ENCODE data around the gene SLC47A2. TPM values are rescaled to one million over a fixed set of nuclear protein-coding genes. Genes with fewer than 3 reads are reported as not detected.
A peak's percentile ranks its signal among the peaks of the same experiment; 100 is the strongest.

SLC47A2 gene
- total and polyA plus RNA-seq, 2 of the 13 experiments (the other 11 are each of a cell fraction or from before 2014, with no cell fraction given) = 0.04 TPM; not detected in 1

DNA sequence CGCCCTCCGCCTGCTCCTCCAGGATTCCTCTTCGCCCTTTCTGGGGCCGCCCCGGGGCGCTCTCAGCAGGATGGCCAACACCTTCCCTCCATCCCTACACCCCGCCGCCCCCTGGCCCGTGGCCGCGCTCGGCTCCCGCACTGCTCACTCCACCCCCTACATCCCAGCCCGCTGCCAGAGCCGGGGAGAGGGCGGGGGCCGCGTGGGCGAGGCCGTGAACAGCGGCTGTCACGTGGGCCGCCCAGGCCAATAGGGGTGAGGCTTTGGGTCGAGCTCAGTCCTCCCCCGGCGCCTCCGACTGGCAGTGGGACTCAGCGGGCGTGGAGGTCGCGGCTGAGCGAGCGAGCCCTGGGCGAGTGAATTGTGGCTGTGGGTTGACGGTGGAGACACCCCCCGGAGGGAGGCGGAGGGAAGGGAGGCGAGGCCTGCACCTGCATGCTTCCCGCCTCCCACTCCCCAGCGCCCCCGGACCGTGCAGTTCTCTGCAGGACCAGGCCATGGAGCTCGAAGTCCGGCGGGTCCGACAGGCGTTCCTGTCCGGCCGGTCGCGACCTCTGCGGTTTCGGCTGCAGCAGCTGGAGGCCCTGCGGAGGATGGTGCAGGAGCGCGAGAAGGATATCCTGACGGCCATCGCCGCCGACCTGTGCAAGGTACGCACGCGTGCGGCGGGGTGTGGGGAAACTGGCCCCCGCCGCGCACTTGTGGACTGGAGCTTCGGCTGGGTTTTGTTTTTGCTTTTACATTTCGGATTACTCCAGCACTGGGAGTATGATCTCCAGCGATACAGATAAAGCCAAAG is 67.7 kb downstream of the SLC47A2 start, which contains the start of gene ALDH3A2 (continued):
- TF ChIP-seq HNRNPL (IDR thresholded peaks at IDR 0.05; ENCODE audit: low read depth, low read length) (no peak; the same call in 1 of the 2 replicates), ZSCAN9 (CRISPR knock-in tag; IDR thresholded peaks at IDR 0.05; ENCODE audit: borderline replicate concordance) (peak; percentile 94), EHMT2 (IDR thresholded peaks at IDR 0.05; ENCODE audit: borderline replicate concordance, low read depth, low read length) (no peak), PAF1 (CRISPR knock-in tag; IDR thresholded peaks at IDR 0.05) (0 out of 2 replicates have a peak, but pooled peaks have one; percentile 46), MTA3 (CRISPR knock-in tag; IDR thresholded peaks at IDR 0.05) (no peak), ZNF562 (CRISPR knock-in tag; IDR thresholded peaks at IDR 0.05; ENCODE audit: borderline replicate concordance) (peak; percentile 30; the same call in 1 of the 2 replicates), ZNF558 (CRISPR knock-in tag; IDR thresholded peaks at IDR 0.05; ENCODE audit: borderline replicate concordance) (peak; percentile 99), ZNF34 (CRISPR knock-in tag; IDR thresholded peaks at IDR 0.05; ENCODE audit: borderline replicate concordance) (peak; percentile 70; the same call in 1 of the 2 replicates), HIVEP1 (CRISPR knock-in tag; IDR thresholded peaks at IDR 0.05) (peak; percentile 92), ZNF343 (CRISPR knock-in tag; IDR thresholded peaks at IDR 0.05) (no peak), U2AF2 (IDR thresholded peaks at IDR 0.05; ENCODE audit: low read depth, low read length) (no peak), NCOA1 (CRISPR knock-in tag; IDR thresholded peaks at IDR 0.05) (peak; percentile 91; the same call in 1 of the 2 replicates), ZFP36L2 (CRISPR knock-in tag; IDR thresholded peaks at IDR 0.05) (peak; percentile 14; the same call in 1 of the 2 replicates)
- TF ChIP-seq, protein P1, sequence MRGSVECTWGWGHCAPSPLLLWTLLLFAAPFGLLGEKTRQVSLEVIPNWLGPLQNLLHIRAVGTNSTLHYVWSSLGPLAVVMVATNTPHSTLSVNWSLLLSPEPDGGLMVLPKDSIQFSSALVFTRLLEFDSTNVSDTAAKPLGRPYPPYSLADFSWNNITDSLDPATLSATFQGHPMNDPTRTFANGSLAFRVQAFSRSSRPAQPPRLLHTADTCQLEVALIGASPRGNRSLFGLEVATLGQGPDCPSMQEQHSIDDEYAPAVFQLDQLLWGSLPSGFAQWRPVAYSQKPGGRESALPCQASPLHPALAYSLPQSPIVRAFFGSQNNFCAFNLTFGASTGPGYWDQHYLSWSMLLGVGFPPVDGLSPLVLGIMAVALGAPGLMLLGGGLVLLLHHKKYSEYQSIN (CRISPR knock-in tag; IDR thresholded peaks at IDR 0.05; ENCODE audit: borderline replicate concordance) = no peak
- TF ChIP-seq, protein P2, sequence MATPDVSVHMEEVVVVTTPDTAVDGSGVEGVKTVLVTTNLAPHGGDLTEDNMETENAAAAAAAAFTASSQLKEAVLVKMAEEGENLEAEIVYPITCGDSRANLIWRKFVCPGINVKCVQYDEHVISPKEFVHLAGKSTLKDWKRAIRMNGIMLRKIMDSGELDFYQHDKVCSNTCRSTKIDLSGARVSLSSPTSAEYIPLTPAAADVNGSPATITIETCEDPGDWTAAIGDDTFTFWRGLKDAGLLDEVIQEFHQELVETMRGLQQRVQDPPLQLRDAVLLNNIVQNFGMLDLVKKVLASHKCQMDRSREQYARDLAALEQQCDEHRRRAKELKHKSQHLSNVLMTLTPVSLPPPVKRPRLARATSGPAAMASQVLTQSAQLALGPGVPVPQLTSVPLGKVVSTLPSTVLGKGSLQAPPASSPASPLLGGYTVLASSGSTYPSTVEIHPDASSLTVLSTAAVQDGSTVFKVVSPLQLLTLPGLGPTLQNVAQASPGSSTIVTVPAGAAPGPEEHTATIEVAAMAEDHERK (CRISPR knock-in tag; IDR thresholded peaks at IDR 0.05; ENCODE audit: low read depth) = 0 out of 2 replicates have a peak, but pooled peaks have one; percentile 19
- TF ChIP-seq, protein P3, sequence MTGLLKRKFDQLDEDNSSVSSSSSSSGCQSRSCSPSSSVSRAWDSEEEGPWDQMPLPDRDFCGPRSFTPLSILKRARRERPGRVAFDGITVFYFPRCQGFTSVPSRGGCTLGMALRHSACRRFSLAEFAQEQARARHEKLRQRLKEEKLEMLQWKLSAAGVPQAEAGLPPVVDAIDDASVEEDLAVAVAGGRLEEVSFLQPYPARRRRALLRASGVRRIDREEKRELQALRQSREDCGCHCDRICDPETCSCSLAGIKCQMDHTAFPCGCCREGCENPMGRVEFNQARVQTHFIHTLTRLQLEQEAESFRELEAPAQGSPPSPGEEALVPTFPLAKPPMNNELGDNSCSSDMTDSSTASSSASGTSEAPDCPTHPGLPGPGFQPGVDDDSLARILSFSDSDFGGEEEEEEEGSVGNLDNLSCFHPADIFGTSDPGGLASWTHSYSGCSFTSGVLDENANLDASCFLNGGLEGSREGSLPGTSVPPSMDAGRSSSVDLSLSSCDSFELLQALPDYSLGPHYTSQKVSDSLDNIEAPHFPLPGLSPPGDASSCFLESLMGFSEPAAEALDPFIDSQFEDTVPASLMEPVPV (CRISPR knock-in tag; IDR thresholded peaks at IDR 0.05) = peak; percentile 87
- TF ChIP-seq, protein P4, sequence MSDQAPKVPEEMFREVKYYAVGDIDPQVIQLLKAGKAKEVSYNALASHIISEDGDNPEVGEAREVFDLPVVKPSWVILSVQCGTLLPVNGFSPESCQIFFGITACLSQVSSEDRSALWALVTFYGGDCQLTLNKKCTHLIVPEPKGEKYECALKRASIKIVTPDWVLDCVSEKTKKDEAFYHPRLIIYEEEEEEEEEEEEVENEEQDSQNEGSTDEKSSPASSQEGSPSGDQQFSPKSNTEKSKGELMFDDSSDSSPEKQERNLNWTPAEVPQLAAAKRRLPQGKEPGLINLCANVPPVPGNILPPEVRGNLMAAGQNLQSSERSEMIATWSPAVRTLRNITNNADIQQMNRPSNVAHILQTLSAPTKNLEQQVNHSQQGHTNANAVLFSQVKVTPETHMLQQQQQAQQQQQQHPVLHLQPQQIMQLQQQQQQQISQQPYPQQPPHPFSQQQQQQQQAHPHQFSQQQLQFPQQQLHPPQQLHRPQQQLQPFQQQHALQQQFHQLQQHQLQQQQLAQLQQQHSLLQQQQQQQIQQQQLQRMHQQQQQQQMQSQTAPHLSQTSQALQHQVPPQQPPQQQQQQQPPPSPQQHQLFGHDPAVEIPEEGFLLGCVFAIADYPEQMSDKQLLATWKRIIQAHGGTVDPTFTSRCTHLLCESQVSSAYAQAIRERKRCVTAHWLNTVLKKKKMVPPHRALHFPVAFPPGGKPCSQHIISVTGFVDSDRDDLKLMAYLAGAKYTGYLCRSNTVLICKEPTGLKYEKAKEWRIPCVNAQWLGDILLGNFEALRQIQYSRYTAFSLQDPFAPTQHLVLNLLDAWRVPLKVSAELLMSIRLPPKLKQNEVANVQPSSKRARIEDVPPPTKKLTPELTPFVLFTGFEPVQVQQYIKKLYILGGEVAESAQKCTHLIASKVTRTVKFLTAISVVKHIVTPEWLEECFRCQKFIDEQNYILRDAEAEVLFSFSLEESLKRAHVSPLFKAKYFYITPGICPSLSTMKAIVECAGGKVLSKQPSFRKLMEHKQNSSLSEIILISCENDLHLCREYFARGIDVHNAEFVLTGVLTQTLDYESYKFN (CRISPR knock-in tag; conservative IDR thresholded peaks at IDR 0.05) = peak; percentile 87
- TF ChIP-seq, protein P5, sequence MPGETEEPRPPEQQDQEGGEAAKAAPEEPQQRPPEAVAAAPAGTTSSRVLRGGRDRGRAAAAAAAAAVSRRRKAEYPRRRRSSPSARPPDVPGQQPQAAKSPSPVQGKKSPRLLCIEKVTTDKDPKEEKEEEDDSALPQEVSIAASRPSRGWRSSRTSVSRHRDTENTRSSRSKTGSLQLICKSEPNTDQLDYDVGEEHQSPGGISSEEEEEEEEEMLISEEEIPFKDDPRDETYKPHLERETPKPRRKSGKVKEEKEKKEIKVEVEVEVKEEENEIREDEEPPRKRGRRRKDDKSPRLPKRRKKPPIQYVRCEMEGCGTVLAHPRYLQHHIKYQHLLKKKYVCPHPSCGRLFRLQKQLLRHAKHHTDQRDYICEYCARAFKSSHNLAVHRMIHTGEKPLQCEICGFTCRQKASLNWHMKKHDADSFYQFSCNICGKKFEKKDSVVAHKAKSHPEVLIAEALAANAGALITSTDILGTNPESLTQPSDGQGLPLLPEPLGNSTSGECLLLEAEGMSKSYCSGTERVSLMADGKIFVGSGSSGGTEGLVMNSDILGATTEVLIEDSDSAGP (CRISPR knock-in tag; IDR thresholded peaks at IDR 0.05; ENCODE audit: borderline replicate concordance) = peak; percentile 97
